Gastrocnemius medialis (tissue), 4 donors: ENCODE results near the gene ARHGEF39. TPM values are rescaled to one million over a fixed set of nuclear protein-coding genes. Genes with fewer than 3 reads are reported as not detected.

Experiments used
- ATAC-seq, 2 donors: fragments of 150-250 bp; one replicate each; pipeline ENCODE4 v1.9.1; 2016
- DNase-seq, 2 donors: peaks; one replicate each; pipeline ENCODE4 v3.0.0-alpha.2; 2019
- H3K27ac ChIP-seq, 4 donors: fragments of 200-600 bp; sonication (generic); 1 replicate in 1 of 4; 2 replicates in 3 of 4; pipeline ENCODE4 v1.5.1; 2016 to 2018; ENCODE audit warnings: mild to moderate bottlenecking in 2 of 4, moderate library complexity in 1 of 4
- H3K27me3 ChIP-seq, 3 donors: fragments of 200-600 bp; sonication (generic) in 2 of 3; 1 replicate in 1 of 3; 2 replicates in 2 of 3; pipeline versions ENCODE4 v1.5.1 to v1.6.0; 2016 to 2019; ENCODE audit warnings: mild to moderate bottlenecking in 1 of 3, moderate library complexity in 1 of 3
- H3K36me3 ChIP-seq, 2 donors: fragments of 200-600 bp; sonication (generic) in 1 of 2; one replicate each; pipeline ENCODE4 v1.5.1; 2017 to 2018
- H3K4me1 ChIP-seq, 2 donors: fragments of 200-600 bp; sonication (generic) in 1 of 2; one replicate each; pipeline ENCODE4 v1.5.1; 2016 to 2017; ENCODE audit warnings: mild to moderate bottlenecking in 2 of 2
- H3K4me3 ChIP-seq, 4 donors: fragments of 200-600 bp; sonication (generic) in 3 of 4; 1 replicate in 1 of 4; 2 replicates in 3 of 4; pipeline ENCODE4 v1.5.1; 2016 to 2019; ENCODE audit warnings: mild to moderate bottlenecking in 2 of 4
- H3K9me3 ChIP-seq, 3 donors: fragments of 200-600 bp; sonication (generic) in 2 of 3; 1 replicate in 1 of 3; 2 replicates in 2 of 3; pipeline ENCODE4 v1.5.1; 2016 to 2019
- POLR2A ChIP-seq, 2 donors: fragments of 450-650 bp; IDR thresholded peaks; one replicate each; pipeline ENCODE4 v1.6.1; 2017; ENCODE audit warnings: antibody characterized with exemption in 2 of 2, mild to moderate bottlenecking in 2 of 2, moderate library complexity in 2 of 2
- in situ Hi-C, 4 donors: fragments of 200-750 bp; cut with MboI; loops; one replicate each; pipeline versions ENCODE4 v1.15.0 to v1.8.0; 2017; ENCODE audit warnings: low sequenced_read_pairs in 4 of 4
- intact Hi-C: fragments of 100-400 bp; cut with DNase I; formaldehyde crosslinking; loops from one replicate; pipeline ENCODE4 v1.15.1; 2023; ENCODE audit warnings: low total_unique reads
- total RNA-seq, 4 donors: library from RNA; depleted of rRNA; stranded (reverse); fragments of >200 nt; gene quantifications; one replicate each; pipeline versions ENCODE4 v1.1.0 to v1.2.3, GENCODE V29; 2016
- TF ChIP-seq, protein P1 (sequence below), 5 experiments: fragments of 450-650 bp in 3 of 5; fragments of 200-600 bp in 2 of 5; sonication (generic) in 2 of 5; IDR thresholded peaks in 4 of 5; conservative IDR thresholded peaks in 1 of 5; 1 replicate in 4 of 5; 2 replicates in 1 of 5; pipeline ENCODE4 v1.5.1; 2016 to 2019; ENCODE audit warnings: antibody characterized with exemption in 5 of 5, mild to moderate bottlenecking in 3 of 5, moderate library complexity in 3 of 5

The ARHGEF39 gene
- total RNA-seq, 4 donors from 2014 or later: 0.07 to 0.10 TPM; not detected in 2

GRCh38 chr9:35705836-35706430 is 40.9 kb upstream of the ARHGEF39 start:
- H3K27me3 ChIP-seq: no peaks in the 10 kb centered on the region
- H3K27ac ChIP-seq: no peak overlapping the region
- intact Hi-C loops (no loop called here), in situ Hi-C loops (no loop called here)
- H3K9me3 ChIP-seq: no peaks in the 10 kb centered on the region
- DNase-seq: no peak
- H3K36me3 ChIP-seq: peaks cover 11 to 95% of the 10 kb centered on the region in 2 donors
- H3K4me1 ChIP-seq: no peaks in the 10 kb centered on the region
- TF ChIP-seq POLR2A (IDR thresholded peaks at IDR 0.05): no peak
- TF ChIP-seq, protein P1, sequence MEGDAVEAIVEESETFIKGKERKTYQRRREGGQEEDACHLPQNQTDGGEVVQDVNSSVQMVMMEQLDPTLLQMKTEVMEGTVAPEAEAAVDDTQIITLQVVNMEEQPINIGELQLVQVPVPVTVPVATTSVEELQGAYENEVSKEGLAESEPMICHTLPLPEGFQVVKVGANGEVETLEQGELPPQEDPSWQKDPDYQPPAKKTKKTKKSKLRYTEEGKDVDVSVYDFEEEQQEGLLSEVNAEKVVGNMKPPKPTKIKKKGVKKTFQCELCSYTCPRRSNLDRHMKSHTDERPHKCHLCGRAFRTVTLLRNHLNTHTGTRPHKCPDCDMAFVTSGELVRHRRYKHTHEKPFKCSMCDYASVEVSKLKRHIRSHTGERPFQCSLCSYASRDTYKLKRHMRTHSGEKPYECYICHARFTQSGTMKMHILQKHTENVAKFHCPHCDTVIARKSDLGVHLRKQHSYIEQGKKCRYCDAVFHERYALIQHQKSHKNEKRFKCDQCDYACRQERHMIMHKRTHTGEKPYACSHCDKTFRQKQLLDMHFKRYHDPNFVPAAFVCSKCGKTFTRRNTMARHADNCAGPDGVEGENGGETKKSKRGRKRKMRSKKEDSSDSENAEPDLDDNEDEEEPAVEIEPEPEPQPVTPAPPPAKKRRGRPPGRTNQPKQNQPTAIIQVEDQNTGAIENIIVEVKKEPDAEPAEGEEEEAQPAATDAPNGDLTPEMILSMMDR (IDR thresholded peaks at IDR 0.05 in 4 of 5, conservative IDR thresholded peaks at IDR 0.05 in 1 of 5): no peak
- no peak overlapping the region for H3K4me3 ChIP-seq
- ATAC-seq: no peak

- in situ Hi-C loops: no loop called here
- no peak for DNase-seq
- no peak overlapping the region for H3K4me3 ChIP-seq
- H3K4me1 ChIP-seq: no peaks in the 10 kb centered on the region
- intact Hi-C loops: no loop called here
- no peak overlapping the region for H3K27ac ChIP-seq
- ATAC-seq: no peak
- TF ChIP-seq, protein P1 (IDR thresholded peaks at IDR 0.05 in 4 of 5, conservative IDR thresholded peaks at IDR 0.05 in 1 of 5): no peak
- no peak for TF ChIP-seq POLR2A (IDR thresholded peaks at IDR 0.05)
- no peaks in the 10 kb centered on the region for H3K9me3 ChIP-seq
- H3K36me3 ChIP-seq: peaks cover 11 to 95% of the 10 kb centered on the region in 2 donors
- H3K27me3 ChIP-seq: no peaks in the 10 kb centered on the region
These were observed 40.4 kb upstream of the ARHGEF39 start for GRCh38 chr9:35705372-35705771.

DNA sequence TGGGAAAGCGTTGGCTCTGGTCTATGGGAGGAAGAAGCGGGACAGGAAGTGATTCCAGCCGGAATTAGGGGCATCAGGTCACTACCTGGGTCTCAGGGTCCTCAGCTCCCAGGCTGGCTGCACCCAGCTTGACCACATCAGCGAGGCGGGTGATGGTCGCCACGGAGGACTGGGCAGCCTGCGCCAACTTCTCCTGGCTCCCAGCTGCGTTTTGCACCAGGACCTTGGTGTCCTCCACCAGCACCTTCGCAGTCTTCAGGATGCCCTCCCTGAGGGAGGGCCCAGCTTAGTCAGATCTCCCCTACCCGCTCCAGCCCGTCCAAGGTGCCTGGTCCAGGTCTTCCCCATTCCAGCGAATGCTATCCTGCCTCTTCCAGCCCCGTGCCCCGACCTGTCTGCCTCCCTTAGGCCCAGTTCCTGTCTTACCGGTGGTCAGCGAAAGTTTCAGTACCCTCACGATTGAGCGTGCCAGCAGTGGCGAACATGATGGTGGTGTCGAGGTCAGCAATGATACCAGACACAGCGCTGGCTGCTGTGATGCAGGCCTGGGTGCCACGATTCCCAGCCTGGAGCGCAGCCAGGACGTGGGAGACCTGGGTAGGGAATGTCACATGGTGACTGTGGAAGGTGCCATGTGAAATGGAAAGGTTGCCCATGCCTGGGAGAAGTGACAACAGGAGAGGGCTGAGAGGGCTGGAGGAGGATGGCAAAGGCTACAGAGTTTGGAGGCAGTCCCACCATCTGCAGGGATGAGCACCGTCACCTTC is 39.1 kb upstream of the ARHGEF39 start:
- in situ Hi-C loops: no loop called here
- TF ChIP-seq POLR2A (IDR thresholded peaks at IDR 0.05): no peak
- TF ChIP-seq, protein P1 (IDR thresholded peaks at IDR 0.05 in 4 of 5, conservative IDR thresholded peaks at IDR 0.05 in 1 of 5): no peak
- peaks cover 17 to 100% of the 10 kb centered on the region in 2 donors for H3K36me3 ChIP-seq
- H3K27me3 ChIP-seq: no peaks in the 10 kb centered on the region
- intact Hi-C loops: no loop called here
- H3K4me1 ChIP-seq: no peaks in the 10 kb centered on the region
- ATAC-seq (no peak), DNase-seq (no peak)
- no peaks in the 10 kb centered on the region for H3K9me3 ChIP-seq
- no peak overlapping the region for H3K4me3 ChIP-seq
- no peak overlapping the region for H3K27ac ChIP-seq

- DNase-seq (no peak), ATAC-seq (no peak)
- no peaks in the 10 kb centered on the region for H3K27me3 ChIP-seq
- H3K4me1 ChIP-seq: no peaks in the 10 kb centered on the region
- no peak for TF ChIP-seq POLR2A (IDR thresholded peaks at IDR 0.05)
- TF ChIP-seq, protein P1 (IDR thresholded peaks at IDR 0.05 in 4 of 5, conservative IDR thresholded peaks at IDR 0.05 in 1 of 5): no peak
- H3K27ac ChIP-seq: no peak overlapping the region
- in situ Hi-C loops (no loop called here), intact Hi-C loops (no loop called here)
- H3K36me3 ChIP-seq: peaks cover 17 to 100% of the 10 kb centered on the region in 2 donors
- H3K4me3 ChIP-seq: no peak overlapping the region
- no peaks in the 10 kb centered on the region for H3K9me3 ChIP-seq
These were observed 37.7 kb upstream of the ARHGEF39 start for GRCh38 chr9:35702696-35703095.
